Parathyroid adenoma (tissue), 2 donors: ENCODE results near the gene TPX2.

Experiments used
- H2AFZ ChIP-seq: fragments of 300-600 bp; sonication (generic); one replicate; pipeline ENCODE4 v1.7.0; 2017; ENCODE audit warnings: antibody characterized with exemption, mild to moderate bottlenecking
- H3K27ac ChIP-seq: fragments of 300-600 bp; sonication (generic); one replicate; pipeline ENCODE4 v1.7.0; 2017
- H3K27me3 ChIP-seq: fragments of 300-600 bp; sonication (generic); one replicate; pipeline ENCODE4 v1.7.0; 2017; ENCODE audit warnings: low read length; ENCODE audit not compliant: control insufficient read depth, insufficient read depth
- H3K36me3 ChIP-seq: fragments of 300-600 bp; sonication (generic); one replicate; pipeline ENCODE4 v1.7.0; 2017; ENCODE audit warnings: low read length; ENCODE audit not compliant: control insufficient read depth, insufficient read depth
- H3K4me1 ChIP-seq: fragments of 300-600 bp; sonication (generic); one replicate; pipeline ENCODE4 v1.7.0; 2017; ENCODE audit warnings: control low read depth
- H3K4me2 ChIP-seq: fragments of 300-600 bp; sonication (generic); one replicate; pipeline ENCODE4 v1.7.0; 2017; ENCODE audit warnings: low read length
- H3K4me3 ChIP-seq: fragments of 300-600 bp; sonication (generic); one replicate; pipeline ENCODE4 v1.7.0; 2017; ENCODE audit warnings: low read depth, low read length
- H3K79me2 ChIP-seq: fragments of 300-600 bp; sonication (generic); one replicate; pipeline ENCODE4 v1.7.0; 2017; ENCODE audit warnings: control low read depth
- H3K9ac ChIP-seq: fragments of 300-600 bp; sonication (generic); one replicate; pipeline ENCODE4 v1.7.0; 2017; ENCODE audit warnings: mild to moderate bottlenecking
- H3K9me3 ChIP-seq: fragments of 300-600 bp; sonication (generic); one replicate; pipeline ENCODE4 v1.7.0; 2017; ENCODE audit warnings: low read length; ENCODE audit not compliant: control insufficient read depth
- CTCF ChIP-seq: fragments of 300-600 bp; sonication (generic); IDR thresholded peaks from one replicate; pipeline ENCODE4 v1.7.0; 2017; ENCODE audit warnings: antibody characterized with exemption, mild to moderate bottlenecking
- donor health status: primary hyperparathyroidism.

TPX2 gene

GRCh38 chr20:31707258-31707615 is 31.9 kb upstream of the TPX2 start:
- H3K79me2 ChIP-seq, result peaks cover 41% of the 10 kb centered on the region
- no peak overlapping the region for H2AFZ ChIP-seq
- no peak for TF ChIP-seq CTCF
- H3K4me2 ChIP-seq, result no peak overlapping the region
- H3K27me3 ChIP-seq, result no peaks in the 10 kb centered on the region
- H3K36me3 ChIP-seq, result no peaks in the 10 kb centered on the region
- H3K4me1 ChIP-seq, result peaks cover 34% of the 10 kb centered on the region
- H3K9ac ChIP-seq, result no peak overlapping the region
- no peak overlapping the region for H3K4me3 ChIP-seq
- no peaks in the 10 kb centered on the region for H3K9me3 ChIP-seq
- H3K27ac ChIP-seq, result no peak overlapping the region

GRCh38 chr20:31707994-31708735 is 30.9 kb upstream of the TPX2 start:
- Histone ChIP-seq H3K36me3 (no peaks in the 10 kb centered on the region), H3K27ac (peak overlapping the region; percentile 72), H3K4me3 (no peak overlapping the region)

GRCh38 chr20:31708736-31709534 is 30.2 kb upstream of the TPX2 start:
- Histone ChIP-seq H3K9ac (no peak overlapping the region), H3K4me1 (peaks cover 34% of the 10 kb centered on the region), H3K27me3 (no peaks in the 10 kb centered on the region), H3K4me3 (no peak overlapping the region), H3K9me3 (no peaks in the 10 kb centered on the region), H3K36me3 (no peaks in the 10 kb centered on the region), H2AFZ (peak overlapping the region; percentile 21), H3K4me2 (no peak overlapping the region), H3K79me2 (peaks cover 29% of the 10 kb centered on the region), H3K27ac (peak overlapping the region; percentile 72)
- no peak for TF ChIP-seq CTCF

More at GRCh38 chr20:31707994-31708735, 30.9 kb upstream of the TPX2 start:
- no peak for TF ChIP-seq CTCF
- Histone ChIP-seq H3K79me2 (peaks cover 33% of the 10 kb centered on the region), H3K4me1 (peaks cover 34% of the 10 kb centered on the region), H2AFZ (peak overlapping the region; percentile 21), H3K9me3 (no peaks in the 10 kb centered on the region), H3K9ac (no peak overlapping the region), H3K27me3 (no peaks in the 10 kb centered on the region), H3K4me2 (no peak overlapping the region)

GRCh38 chr20:31709939-31710338 is 29.2 kb upstream of the TPX2 start:
- no peak overlapping the region for H3K9ac ChIP-seq
- no peak overlapping the region for H3K4me3 ChIP-seq
- no peaks in the 10 kb centered on the region for H3K27me3 ChIP-seq
- no peaks in the 10 kb centered on the region for H3K36me3 ChIP-seq
- H3K4me1 ChIP-seq, result peaks cover 34% of the 10 kb centered on the region
- peak overlapping the region; percentile 25 for H3K27ac ChIP-seq
- no peaks in the 10 kb centered on the region for H3K9me3 ChIP-seq
- no peak overlapping the region for H2AFZ ChIP-seq
- peaks cover 21% of the 10 kb centered on the region for H3K79me2 ChIP-seq
- TF ChIP-seq CTCF, result no peak
- H3K4me2 ChIP-seq, result no peak overlapping the region
